NCI-H510A (cell line): ENCODE results near the gene DTX1.
A peak's percentile ranks its signal among the peaks of the same experiment; 100 is the strongest.
"Not testable (repeated sequence)": the region's sequence is repeated elsewhere in the genome, so short reads cannot be mapped to it uniquely, and the experiment has no call there.

Source experiments
- DNase-seq: peaks from one replicate; lab custom pipeline; 2025; lab: John Stamatoyannopoulos, UW

The DTX1 gene

GRCh38 chr12:113115455-113116126, 59.1 kb downstream of the DTX1 start:
- no peak for DNase-seq

- no peak for DNase-seq
Measured at GRCh38 chr12:113116875-113117274, 60.3 kb downstream of the DTX1 start.

- DNase-seq, result not testable (repeated sequence)
Measured at GRCh38 chr12:113117684-113118083, 61.2 kb downstream of the DTX1 start.

DNA sequence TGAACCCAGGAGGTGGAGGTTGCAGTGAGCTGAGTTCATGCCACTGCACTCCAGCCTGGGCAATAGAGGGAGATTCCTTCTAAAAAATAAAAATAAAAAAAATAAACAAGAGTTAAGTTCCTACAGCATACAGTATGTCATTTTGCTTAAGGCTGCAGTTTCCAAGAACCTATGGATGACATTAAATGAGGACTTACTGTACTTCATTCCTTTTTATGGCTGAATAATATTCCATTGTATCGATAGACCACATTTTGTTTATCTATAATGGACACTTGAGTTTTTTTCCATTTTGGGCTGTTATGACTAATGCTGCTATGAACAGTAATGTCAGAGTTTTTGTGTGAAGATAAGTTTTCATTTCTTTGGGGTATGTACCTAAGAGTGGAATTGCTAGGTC, 61.6 kb downstream of the DTX1 start:
- DNase-seq, result no peak

DNA sequence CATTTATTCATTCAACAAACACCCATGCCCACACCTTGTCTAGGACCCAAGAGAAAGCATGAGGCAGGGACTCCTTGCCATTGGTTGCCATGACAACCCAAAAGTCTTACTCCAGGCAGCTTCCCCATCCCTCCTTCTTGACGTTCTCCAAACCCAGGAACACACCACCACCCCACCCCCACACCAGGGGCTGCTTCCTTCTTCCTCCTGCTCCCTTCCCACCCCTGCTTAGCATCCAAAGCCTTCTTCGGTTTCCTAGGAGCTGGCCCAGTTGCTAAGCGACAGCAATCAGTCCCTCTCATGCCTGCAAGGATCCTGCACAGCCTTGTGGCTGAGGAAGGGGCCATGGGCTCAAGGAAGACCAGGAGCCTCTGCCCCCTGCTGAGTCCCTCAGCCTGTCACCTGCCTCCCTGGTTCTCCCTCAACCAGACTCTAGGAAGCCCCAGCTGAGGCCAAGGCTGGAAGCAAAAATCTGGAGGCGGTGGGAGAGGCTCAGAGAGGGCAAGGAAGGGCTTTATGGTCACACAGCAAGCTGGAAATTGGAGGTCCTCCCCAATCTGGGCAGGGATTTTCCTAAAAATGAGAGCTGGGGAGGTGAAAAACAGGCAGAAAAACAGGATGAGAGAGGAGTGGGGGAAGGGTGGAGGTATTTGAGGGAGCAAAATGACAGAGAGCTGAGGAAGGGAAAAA, 63.6 kb downstream of the DTX1 start:
- DNase-seq, result no peak

DNA sequence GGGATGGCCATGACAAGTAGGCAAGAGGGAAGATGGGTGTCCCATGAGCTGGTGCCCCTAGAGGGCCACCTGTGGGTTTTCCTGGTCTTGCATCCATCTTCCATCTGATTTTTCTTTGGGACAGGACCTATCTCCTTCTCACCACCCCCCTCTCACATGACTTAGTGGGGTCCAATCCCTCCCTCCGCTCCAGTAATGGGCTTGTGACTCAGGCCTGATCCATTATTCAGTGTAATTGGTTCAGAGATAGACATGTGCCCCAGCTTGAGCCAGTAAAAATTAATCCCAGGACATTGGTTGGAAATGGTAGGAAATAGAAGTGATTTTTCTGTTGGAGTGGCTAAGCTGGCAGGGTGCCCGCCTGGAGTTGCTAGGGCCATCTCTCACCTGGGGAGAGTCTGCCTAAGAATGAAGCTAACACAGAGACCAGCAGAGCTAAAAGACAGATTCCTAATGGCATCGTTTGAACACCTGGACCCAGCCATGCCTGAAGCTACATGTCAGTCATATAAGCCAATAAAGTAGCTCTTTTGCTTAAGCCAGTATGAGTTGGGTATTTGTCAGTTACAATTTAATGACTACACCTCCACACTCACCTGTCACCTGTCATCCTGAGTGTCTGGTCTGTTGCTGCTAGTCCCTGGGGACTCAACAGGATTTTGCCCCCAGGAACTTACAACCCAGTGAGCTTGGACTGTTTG, 64.3 kb downstream of the DTX1 start:
- no peak for DNase-seq

- DNase-seq, result no peak
Measured at GRCh38 chr12:113127791-113128199, 71.3 kb downstream of the DTX1 start.

GRCh38 chr12:113128802-113129663, 72.5 kb downstream of the DTX1 start:
- no peak for DNase-seq

DNA sequence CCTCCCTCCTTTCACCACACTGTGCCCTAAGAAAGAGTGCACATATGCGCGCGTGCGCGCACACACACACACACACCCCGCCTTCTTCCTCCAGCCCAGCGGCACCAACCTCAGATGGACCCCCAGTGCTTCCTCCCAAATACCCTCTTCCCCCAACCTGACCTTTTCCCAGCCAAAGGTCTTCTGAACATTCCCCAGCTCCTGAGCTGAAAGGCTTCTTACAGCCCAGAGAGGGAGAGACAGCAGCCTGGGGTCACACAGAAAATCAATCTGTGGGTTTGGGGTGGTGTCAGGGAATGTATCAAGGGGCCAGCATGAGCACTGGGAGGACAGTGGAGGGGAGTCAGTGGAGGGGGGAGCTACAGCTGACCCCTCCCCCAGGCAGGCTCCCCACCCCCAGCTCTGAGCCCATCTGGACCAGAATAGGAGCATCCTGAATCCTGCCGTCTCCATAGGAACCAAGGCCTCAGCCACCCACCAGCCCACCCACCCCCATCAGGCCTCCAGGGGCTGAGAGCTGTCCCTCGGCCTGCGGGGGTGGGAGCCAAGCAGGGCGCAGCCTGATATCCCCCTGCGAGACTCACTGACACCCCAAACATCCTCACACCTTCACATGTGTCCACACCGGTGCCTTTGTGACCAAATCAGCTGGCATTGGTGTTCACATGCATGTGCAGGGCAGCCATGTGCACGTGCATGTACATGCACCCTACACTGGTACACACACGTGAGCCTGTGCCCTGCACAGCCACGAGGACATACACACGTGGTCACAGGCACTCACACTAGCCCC, 73.3 kb downstream of the DTX1 start:
- DNase-seq, result no peak

- no peak for DNase-seq
Measured at GRCh38 chr12:113130457-113131135, 74.1 kb downstream of the DTX1 start.

DNA sequence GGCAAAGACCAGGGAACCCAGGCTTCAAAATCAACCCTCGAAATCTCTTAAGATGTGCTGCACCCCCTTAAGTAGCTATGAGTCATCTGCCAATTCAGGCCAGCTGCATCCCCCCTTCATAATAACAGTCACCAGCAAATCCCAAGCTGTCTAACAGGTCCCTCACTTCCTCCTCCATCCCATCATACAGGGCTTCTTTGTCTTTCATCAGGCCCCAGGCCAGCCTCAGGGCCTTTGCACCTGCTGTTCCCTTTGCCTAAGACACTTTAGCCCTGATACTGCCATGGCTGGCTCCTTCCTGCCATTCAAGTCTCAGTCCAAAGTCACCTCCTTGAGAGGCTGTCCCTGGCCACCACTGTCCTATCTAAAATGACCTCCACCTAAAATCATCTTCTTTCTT, 75.0 kb downstream of the DTX1 start:
- no peak for DNase-seq

GRCh38 chr12:113133036-113133435, 76.5 kb downstream of the DTX1 start:
- DNase-seq, result no peak

- no peak for DNase-seq
Measured at GRCh38 chr12:113133666-113134065, 77.1 kb downstream of the DTX1 start.

- no peak for DNase-seq
Measured at GRCh38 chr12:113134071-113134470, 77.5 kb downstream of the DTX1 start.

- DNase-seq, result no peak
Measured at GRCh38 chr12:113134521-113134951, 78.0 kb downstream of the DTX1 start.

- peak; percentile 90 for DNase-seq
Measured at GRCh38 chr12:113135178-113136127, 78.9 kb downstream of the DTX1 start, which contains the start of gene RASAL1. TSS of gene RASAL1 (minus strand) at chr12:113135761. CDS start at chr12:113135462, 299 bp downstream.

DNA sequence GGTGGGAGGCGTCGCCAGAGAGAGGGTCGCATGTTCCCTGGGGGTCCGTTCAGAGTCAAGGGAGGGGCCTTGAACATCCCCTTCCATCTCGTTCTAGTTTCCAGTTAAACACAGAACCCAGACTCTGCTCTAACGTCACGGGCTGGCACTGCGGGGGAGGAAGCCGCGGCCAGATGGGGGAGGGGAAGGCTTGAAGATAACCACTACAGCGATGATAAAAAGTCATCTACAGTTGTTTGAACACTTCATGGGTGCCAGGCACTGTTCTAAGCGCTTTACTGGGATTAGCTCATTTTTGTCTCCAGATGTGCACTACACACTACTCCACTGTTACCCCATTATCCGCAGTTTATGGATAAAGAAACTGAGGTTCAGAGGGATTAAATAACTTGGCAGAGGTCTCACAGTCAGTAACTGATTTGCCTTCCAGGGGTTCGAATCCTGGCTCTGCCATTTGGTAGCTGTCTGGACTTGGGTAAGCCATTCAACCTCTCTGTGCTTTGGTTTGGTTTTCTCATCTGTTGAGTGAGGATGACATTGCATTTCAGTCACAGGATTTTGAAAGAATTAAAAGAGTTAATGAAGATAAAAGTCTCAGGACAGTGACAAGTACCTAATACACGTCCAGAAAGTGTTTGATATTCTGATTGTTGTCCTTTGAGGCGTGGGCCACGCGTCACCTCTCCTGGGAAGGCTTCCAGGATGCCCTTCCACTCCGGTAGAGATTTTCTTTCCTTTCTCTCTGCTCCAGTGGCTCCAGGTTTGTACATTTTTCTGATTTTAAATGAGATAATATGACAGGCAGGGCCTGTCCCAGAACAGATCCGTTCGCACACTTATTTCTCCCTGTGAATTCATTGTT, 79.8 kb downstream of the DTX1 start:
- peak; percentile 47 for DNase-seq

DNA sequence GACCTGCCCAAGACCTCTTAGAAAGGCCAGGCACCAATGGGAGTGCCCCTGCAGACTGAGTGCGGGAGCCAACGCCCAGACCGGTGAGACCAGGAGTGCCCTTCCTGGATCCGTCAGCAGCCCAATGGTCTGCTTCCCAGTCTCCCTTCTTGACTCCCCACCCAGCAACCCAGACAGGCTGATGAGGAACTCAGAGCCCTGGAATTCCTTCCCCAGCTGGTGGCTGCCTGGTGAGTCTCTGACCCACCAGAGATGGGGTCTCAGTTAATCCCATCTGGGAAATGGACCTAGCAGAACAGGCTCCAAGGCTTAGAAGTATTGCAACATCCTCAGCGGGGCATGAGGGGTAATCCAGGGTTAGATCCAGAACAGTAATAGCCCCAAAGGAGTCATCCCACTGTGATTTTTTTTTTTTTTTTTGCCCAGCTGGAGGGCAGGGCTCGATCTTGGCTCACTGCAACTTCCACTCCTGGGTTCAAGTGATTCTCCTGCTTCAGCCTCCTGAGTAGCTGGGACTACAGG, 80.5 kb downstream of the DTX1 start:
- DNase-seq, result no peak
